ENCODE measurements around the gene SPSB4. TPM values are rescaled to one million over a fixed set of nuclear protein-coding genes. Genes with fewer than 3 reads are reported as not detected.

Gene SPSB4
- total RNA-seq, 1 donor from 2014 or later = 1.2 TPM

DNA sequence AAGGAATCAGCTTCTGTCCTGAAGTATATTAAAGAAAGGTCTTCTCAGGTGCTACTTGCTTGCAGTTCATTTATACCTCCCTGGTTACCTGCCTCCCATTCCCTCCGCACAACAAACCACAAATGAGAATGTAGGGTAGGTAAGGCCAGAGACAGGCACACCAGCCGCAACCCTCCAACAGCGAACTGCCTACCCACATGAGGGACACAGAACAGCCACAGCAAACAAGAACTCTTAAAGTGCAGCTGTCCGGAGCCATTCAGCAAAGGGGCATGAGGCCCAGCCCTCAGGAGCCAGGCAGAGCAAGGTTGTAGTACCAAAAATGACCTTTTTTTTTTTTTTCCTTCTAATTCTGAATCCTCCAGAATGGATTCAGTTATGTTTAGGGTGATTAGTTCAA lies 52.4 kb downstream of the SPSB4 start:
- Mint-ChIP-seq H3K27ac (ENCODE audit: unreplicated experiment) (no peak overlapping the region), H3K4me3 (ENCODE audit: unreplicated experiment) (no peak overlapping the region)
- DNase-seq (ENCODE audit: low spot score) = no peak

DNA sequence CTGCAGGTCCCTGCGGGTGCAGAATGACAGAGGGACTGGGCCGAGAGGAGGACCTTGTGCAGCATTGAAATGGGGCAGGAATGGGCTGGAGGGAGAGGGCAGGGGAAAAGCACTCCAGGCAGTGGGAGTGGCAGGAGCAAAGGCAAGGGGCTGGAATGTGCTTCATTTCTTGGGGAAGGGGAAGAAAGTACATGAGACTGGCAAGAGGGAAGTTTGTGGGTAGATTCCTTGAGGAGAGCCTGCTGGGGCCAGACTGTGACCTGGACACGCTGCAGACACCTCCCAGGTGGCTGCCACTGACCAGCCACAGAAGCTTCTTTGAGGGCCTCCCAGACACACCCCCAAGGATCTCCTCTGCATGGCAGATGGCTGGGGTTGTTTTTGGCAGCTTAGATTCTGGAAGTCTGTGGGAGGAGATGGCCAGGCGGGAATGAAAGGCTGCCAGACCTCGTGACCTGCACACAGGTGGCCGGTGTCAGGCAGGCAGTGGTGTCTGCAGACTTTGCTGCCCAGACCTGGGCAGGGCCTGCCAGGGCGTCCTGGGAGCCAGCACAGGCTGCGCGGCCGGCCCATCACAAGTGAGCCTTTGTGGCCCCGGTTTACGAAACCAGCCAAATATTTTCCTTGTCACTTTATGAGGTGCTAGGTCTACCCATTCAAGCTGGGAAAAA lies 53.1 kb downstream of the SPSB4 start:
- no peaks in the 10 kb centered on the region for H3K9me3 Mint-ChIP-seq (ENCODE audit: unreplicated experiment)
- no peak overlapping the region for H3K27ac Mint-ChIP-seq (ENCODE audit: unreplicated experiment)
- no peak overlapping the region for H3K4me3 Mint-ChIP-seq (ENCODE audit: unreplicated experiment)
- H3K36me3 Mint-ChIP-seq (ENCODE audit: low read depth, unreplicated experiment) = no peaks in the 10 kb centered on the region
- TF ChIP-seq, protein P1, sequence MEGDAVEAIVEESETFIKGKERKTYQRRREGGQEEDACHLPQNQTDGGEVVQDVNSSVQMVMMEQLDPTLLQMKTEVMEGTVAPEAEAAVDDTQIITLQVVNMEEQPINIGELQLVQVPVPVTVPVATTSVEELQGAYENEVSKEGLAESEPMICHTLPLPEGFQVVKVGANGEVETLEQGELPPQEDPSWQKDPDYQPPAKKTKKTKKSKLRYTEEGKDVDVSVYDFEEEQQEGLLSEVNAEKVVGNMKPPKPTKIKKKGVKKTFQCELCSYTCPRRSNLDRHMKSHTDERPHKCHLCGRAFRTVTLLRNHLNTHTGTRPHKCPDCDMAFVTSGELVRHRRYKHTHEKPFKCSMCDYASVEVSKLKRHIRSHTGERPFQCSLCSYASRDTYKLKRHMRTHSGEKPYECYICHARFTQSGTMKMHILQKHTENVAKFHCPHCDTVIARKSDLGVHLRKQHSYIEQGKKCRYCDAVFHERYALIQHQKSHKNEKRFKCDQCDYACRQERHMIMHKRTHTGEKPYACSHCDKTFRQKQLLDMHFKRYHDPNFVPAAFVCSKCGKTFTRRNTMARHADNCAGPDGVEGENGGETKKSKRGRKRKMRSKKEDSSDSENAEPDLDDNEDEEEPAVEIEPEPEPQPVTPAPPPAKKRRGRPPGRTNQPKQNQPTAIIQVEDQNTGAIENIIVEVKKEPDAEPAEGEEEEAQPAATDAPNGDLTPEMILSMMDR (IDR thresholded peaks at IDR 0.05; ENCODE audit: unreplicated experiment) = no peak
- H3K27me3 Mint-ChIP-seq (ENCODE audit: unreplicated experiment) = peaks cover 6% of the 10 kb centered on the region
- H3K4me1 Mint-ChIP-seq (ENCODE audit: unreplicated experiment) = no peaks in the 10 kb centered on the region
- no peak for DNase-seq (ENCODE audit: low spot score)

More for the DNA sequence above, 52.4 kb downstream of the SPSB4 start:
- Mint-ChIP-seq H3K9me3 (ENCODE audit: unreplicated experiment) (no peaks in the 10 kb centered on the region), H3K36me3 (ENCODE audit: low read depth, unreplicated experiment) (no peaks in the 10 kb centered on the region), H3K4me1 (ENCODE audit: unreplicated experiment) (no peaks in the 10 kb centered on the region), H3K27me3 (ENCODE audit: unreplicated experiment) (peaks cover 4% of the 10 kb centered on the region)
- TF ChIP-seq, protein P1 (IDR thresholded peaks at IDR 0.05; ENCODE audit: unreplicated experiment) = no peak

DNA sequence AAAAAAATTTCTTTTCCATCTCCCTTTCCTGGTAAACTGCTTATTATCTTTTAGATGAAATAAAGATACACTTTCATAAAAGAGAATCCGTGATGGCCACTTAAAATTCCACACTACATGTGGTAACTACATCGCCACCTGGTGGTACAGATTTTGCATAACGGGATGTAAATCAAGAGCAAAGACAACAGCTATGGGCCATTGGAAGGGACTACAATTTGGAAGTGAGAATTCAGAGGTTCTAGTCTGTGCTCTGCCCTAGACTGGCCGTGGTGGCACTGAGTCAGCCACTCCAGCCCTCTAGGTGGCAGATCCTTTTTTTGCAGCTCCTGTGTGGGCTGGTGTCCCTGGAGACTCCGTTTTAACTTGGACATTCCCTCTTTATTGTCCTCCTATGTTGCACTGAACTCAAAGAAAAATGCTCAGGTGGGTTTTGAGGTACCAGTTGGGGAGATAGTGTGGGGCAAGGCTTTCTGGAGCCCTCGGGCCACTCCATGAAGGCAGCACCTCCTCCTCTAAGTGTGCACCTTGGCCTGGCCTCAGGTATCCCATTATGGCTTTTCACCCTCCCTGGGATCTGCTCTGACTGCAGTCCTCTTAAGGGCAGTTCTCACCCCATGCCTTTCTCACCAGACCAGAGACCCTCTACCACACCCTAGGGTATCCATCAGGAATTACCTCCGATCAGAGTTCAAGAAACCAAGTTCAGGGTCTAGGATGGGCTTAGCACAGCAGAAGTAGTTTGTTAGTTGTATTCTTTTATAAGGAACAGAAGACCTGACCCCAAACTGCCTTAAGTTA lies 54.9 kb downstream of the SPSB4 start:
- no peak overlapping the region for H3K27ac Mint-ChIP-seq (ENCODE audit: unreplicated experiment)
- H3K4me3 Mint-ChIP-seq (ENCODE audit: unreplicated experiment) = no peak overlapping the region
- no peaks in the 10 kb centered on the region for H3K9me3 Mint-ChIP-seq (ENCODE audit: unreplicated experiment)
- H3K36me3 Mint-ChIP-seq (ENCODE audit: low read depth, unreplicated experiment) = peaks cover 4% of the 10 kb centered on the region
- TF ChIP-seq, protein P1 (IDR thresholded peaks at IDR 0.05; ENCODE audit: unreplicated experiment) = peak; percentile 88
- peak; percentile 69 for DNase-seq (ENCODE audit: low spot score)
- H3K4me1 Mint-ChIP-seq (ENCODE audit: unreplicated experiment) = no peaks in the 10 kb centered on the region
- peaks cover 11% of the 10 kb centered on the region for H3K27me3 Mint-ChIP-seq (ENCODE audit: unreplicated experiment)

DNA sequence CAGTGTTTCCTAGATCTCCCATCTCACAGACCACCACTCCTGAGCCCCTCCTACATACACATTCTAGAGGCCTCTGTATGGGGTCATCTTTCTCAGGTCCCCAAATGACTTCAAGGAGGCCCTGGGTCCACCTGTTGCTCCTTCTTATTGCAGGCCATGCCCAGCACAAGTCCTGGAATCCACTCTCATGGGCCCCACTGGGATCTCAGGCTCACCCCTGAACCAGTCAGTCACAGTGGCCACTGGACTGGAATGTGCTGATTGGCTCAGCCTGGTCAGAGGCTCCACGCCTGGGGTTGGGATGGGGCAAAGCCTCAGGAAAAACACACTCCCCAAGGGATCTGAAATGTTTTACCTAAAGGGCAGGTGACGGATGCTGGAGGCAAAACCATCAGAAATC lies 55.7 kb downstream of the SPSB4 start:
- Mint-ChIP-seq H3K36me3 (ENCODE audit: low read depth, unreplicated experiment) (peaks cover 4% of the 10 kb centered on the region), H3K4me3 (ENCODE audit: unreplicated experiment) (no peak overlapping the region), H3K9me3 (ENCODE audit: unreplicated experiment) (no peaks in the 10 kb centered on the region), H3K27ac (ENCODE audit: unreplicated experiment) (no peak overlapping the region), H3K4me1 (ENCODE audit: unreplicated experiment) (no peaks in the 10 kb centered on the region), H3K27me3 (ENCODE audit: unreplicated experiment) (peaks cover 11% of the 10 kb centered on the region)
- TF ChIP-seq, protein P1 (IDR thresholded peaks at IDR 0.05; ENCODE audit: unreplicated experiment) = no peak
- DNase-seq (ENCODE audit: low spot score) = no peak

DNA sequence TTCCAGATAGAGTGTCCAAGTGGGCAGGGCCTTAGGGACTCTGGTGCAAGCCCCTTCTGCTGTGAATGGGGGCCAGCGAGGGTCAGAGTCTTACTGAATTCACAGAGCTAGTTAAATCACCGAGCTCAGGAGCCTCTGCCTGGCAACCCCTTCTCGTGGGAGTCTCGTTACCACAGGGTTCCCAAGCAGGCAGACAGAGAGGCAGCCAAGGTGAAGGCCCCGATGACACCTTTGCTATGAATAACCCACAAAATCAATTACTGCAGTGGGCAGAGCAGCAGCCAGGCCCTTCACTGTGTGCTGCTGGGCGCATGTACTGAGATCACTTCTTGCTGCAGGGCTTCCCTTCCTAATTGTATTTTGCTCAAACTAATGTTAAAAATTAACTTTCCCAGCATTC lies 56.9 kb downstream of the SPSB4 start:
- Mint-ChIP-seq H3K4me3 (ENCODE audit: unreplicated experiment) (no peak overlapping the region), H3K4me1 (ENCODE audit: unreplicated experiment) (no peaks in the 10 kb centered on the region), H3K27ac (ENCODE audit: unreplicated experiment) (no peak overlapping the region), H3K27me3 (ENCODE audit: unreplicated experiment) (peaks cover 8% of the 10 kb centered on the region), H3K9me3 (ENCODE audit: unreplicated experiment) (no peaks in the 10 kb centered on the region), H3K36me3 (ENCODE audit: low read depth, unreplicated experiment) (peaks cover 4% of the 10 kb centered on the region)
- no peak for DNase-seq (ENCODE audit: low spot score)
- TF ChIP-seq, protein P1 (IDR thresholded peaks at IDR 0.05; ENCODE audit: unreplicated experiment) = no peak

Measured in endothelial cell (in vitro differentiated cells).